ENCODE results near the gene TMEM44. TPM values are rescaled to one million over a fixed set of nuclear protein-coding genes. Genes with fewer than 3 reads are reported as not detected.
A peak's percentile ranks its signal among the peaks of the same experiment; 100 is the strongest.

The TMEM44 gene
- total and polyA plus RNA-seq, 9 of the 15 experiments (the other 6 are each of a cell fraction or from before 2014, with no cell fraction given): 0.53 to 18.1 (median 11.3) TPM

DNA sequence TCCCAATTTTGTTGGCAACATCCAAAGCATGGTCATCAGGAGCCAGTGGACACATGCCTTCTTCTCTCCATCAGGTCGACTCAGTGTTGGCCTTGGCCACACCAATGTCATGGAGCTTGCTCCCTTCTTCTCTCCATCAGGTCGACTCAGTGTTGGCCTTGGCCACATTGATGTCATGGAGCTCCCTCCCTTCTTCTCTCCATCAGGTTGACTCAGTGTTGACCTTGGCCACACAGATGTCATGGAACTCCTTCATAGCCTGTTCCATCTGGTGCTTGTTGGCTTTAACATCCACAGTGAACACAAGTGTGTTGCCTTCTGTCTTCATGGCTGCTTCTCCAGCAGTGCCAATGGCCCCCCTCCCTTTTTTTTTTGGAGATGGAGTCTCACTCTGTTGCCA, 70.2 kb downstream of the TMEM44 start (continued):
- TF ChIP-seq ZNF239 (CRISPR knock-in tag; IDR thresholded peaks at IDR 0.05) (no peak), RBM17 (IDR thresholded peaks at IDR 0.05; ENCODE audit: borderline replicate concordance, low read depth, low read length) (no peak)

DNA sequence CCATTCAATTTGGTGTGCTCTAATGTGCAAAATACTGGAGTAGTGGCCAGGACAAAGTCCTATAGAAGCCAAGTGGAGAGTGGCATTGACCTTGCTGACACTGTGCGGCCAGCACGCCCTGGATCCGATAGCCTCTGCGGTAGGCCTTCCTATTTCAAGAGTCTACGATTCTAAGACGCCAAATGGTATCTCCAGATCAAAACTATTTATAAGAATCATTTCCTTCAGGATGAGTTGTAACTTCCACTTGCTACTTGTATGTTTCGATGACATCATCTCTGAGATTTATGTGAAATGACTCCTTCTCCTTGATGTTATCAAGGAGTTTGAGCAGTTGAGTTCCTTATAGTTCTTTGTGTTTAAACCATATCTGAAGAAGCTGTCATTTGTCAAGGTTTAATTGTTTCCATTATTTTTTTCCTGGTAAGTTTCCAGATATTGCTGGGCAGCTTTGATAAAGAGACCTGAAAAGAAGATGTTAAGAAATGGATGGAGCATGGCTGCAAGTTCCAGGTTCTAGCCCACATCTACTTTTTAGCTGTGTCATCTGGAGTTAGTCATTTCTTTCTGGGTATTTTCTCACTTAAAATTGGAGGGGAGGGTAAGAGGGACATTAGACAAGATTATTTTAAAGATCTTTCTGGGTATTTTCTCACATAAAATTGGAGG, 71.8 kb downstream of the TMEM44 start:
- CTCF ChIA-PET (ENCODE audit: low intra/inter-chr PET ratio): interaction anchor here (0.6 kb wide), 1 partner anchor 28 kb away, joined by 3 read pairs; no protein-coding TSS in a partner anchor
- intact Hi-C loops (cut with micrococcal nuclease): no loop called here
- no peaks in the 10 kb centered on the region for H3K9me3 ChIP-seq (replicated peaks; ENCODE audit: control insufficient read depth, insufficient read depth, low read depth, low read length)
- H3K9ac ChIP-seq (ENCODE audit: insufficient read depth in 1 of 2, low read depth in 2 of 2, low read length in 2 of 2): no peak overlapping the region
- 0 out of 2 replicates have a peak overlapping the region, but pooled peaks have one; percentile 2 for H3K4me2 ChIP-seq (ENCODE audit: insufficient read depth, low read length)
- in situ Hi-C loops (cut with MboI): no loop called here
- WGBS (ENCODE audit: insufficient coverage, low coverage, missing lambda C conversion rate): under 1% methylated on average over 7 of the region's 7 CpGs
- ATAC-seq (peak; percentile 85), FAIRE-seq (peak; percentile 91), DNase-seq (ENCODE audit: extremely low read depth in 1 of 4, low spot score in 3 of 4) (peak; percentile 28 to 54 (median 46))
- no TSS peak for BruUV-seq (replicated peaks)
- no peaks in the 10 kb centered on the region for H3K27me3 ChIP-seq (ENCODE audit: control insufficient read depth in 2 of 2, insufficient read depth in 2 of 2, low read length in 2 of 2)
- H3K4me3 ChIP-seq: no peak overlapping the region
- no peaks in the 10 kb centered on the region for H3K36me3 ChIP-seq (ENCODE audit: control insufficient read depth, insufficient read depth, low read length)
- peaks cover 3 to 21% of the 10 kb centered on the region in 2 experiments; a peak in 4 of 5 replicates for H3K4me1 ChIP-seq (replicated peaks in 1 of 2; ENCODE audit: control insufficient read depth in 2 of 2, insufficient read depth in 2 of 2, low read length in 2 of 2)
- POLR2A ChIA-PET: interaction anchor here (0.7 to 1.0 kb wide), 2 partner anchors 9 to 11 kb away, joined by 3 read pairs; no protein-coding TSS in a partner anchor
- H3K27ac ChIP-seq (ENCODE audit: extremely low read depth, low read depth, low read length): peak overlapping the region; percentile 12; the same call in 1 of the 3 replicates
- no peaks in the 10 kb centered on the region for H4K20me1 ChIP-seq (replicated peaks; ENCODE audit: control insufficient read depth, insufficient read depth, low read length)
- no peaks in the 10 kb centered on the region for H3K79me2 ChIP-seq (ENCODE audit: control insufficient read depth, insufficient read depth, low read length)
- H3K9me1 ChIP-seq (ENCODE audit: control insufficient read depth, insufficient read depth, low read length): peaks cover under 1% of the 10 kb centered on the region
- no peak overlapping the region for H2AFZ ChIP-seq (ENCODE audit: low read depth, low read length)
- peak; percentile 35; the same call in 1 of the 2 replicates for TF ChIP-seq NFIC (IDR thresholded peaks at IDR 0.05)
- TF ChIP-seq ZNF584 (CRISPR knock-in tag; IDR thresholded peaks at IDR 0.05; ENCODE audit: low read depth): peak; percentile 65; the same call in 1 of the 2 replicates
- TF ChIP-seq, protein P1, sequence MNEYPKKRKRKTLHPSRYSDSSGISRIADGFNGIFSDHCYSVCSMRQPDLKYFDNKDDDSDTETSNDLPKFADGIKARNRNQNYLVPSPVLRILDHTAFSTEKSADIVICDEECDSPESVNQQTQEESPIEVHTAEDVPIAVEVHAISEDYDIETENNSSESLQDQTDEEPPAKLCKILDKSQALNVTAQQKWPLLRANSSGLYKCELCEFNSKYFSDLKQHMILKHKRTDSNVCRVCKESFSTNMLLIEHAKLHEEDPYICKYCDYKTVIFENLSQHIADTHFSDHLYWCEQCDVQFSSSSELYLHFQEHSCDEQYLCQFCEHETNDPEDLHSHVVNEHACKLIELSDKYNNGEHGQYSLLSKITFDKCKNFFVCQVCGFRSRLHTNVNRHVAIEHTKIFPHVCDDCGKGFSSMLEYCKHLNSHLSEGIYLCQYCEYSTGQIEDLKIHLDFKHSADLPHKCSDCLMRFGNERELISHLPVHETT (CRISPR knock-in tag; conservative IDR thresholded peaks at IDR 0.05 in 1 of 2, IDR thresholded peaks at IDR 0.05 in 1 of 2): peak in 1 of 2 experiments; percentile 49; a peak in 1 of 4 replicates
- TF ChIP-seq HDAC2 (IDR thresholded peaks at IDR 0.05): peak; percentile 90
- TF ChIP-seq ARNT (IDR thresholded peaks at IDR 0.05): peak in 1 of 2 experiments; percentile 41; a peak in 2 of 4 replicates
- TF ChIP-seq TEAD4 (IDR thresholded peaks at IDR 0.05; ENCODE audit: low read length): peak; percentile 49; the same call in 1 of the 2 replicates
- TF ChIP-seq TEAD4 (CRISPR knock-in tag; IDR thresholded peaks at IDR 0.05; ENCODE audit: borderline replicate concordance): no peak
- no peak for TF ChIP-seq XRCC3 (IDR thresholded peaks at IDR 0.05)
- TF ChIP-seq, protein P2, sequence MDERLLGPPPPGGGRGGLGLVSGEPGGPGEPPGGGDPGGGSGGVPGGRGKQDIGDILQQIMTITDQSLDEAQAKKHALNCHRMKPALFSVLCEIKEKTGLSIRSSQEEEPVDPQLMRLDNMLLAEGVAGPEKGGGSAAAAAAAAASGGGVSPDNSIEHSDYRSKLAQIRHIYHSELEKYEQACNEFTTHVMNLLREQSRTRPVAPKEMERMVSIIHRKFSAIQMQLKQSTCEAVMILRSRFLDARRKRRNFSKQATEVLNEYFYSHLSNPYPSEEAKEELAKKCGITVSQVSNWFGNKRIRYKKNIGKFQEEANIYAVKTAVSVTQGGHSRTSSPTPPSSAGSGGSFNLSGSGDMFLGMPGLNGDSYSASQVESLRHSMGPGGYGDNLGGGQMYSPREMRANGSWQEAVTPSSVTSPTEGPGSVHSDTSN (CRISPR knock-in tag; IDR thresholded peaks at IDR 0.05; ENCODE audit: low read depth): no peak
- TF ChIP-seq, protein P2 (tag; conservative IDR thresholded peaks at IDR 0.05; ENCODE audit: low read depth): peak; percentile 94
- peak; percentile 32; the same call in 1 of the 2 replicates for TF ChIP-seq TCF3 (CRISPR knock-in tag; IDR thresholded peaks at IDR 0.05)
- no peak for TF ChIP-seq CEBPG (CRISPR knock-in tag; IDR thresholded peaks at IDR 0.05)
- TF ChIP-seq CEBPG (tag; conservative IDR thresholded peaks at IDR 0.05 in 1 of 2, IDR thresholded peaks at IDR 0.05 in 1 of 2): peak; percentile 65 to 89; a peak in 3 of 4 replicates
